Hepatocyte (in vitro differentiated cells): Measurements from ENCODE around the gene SLC30A7. TPM values are rescaled to one million over a fixed set of nuclear protein-coding genes. Genes with fewer than 3 reads are reported as not detected.

ENCODE experiments used
- DNase-seq: peaks from one replicate; pipeline ENCODE4 v3.0.0-alpha.2; 2016; ENCODE audit warnings: low spot score
- H2AFZ ChIP-seq: fragments of 200-600 bp; sonication (generic); 2 replicates; pipeline ENCODE4 v1.6.0; 2016; ENCODE audit warnings: antibody characterized with exemption, mild to moderate bottlenecking
- H3K27ac ChIP-seq: fragments of 200-600 bp; sonication (generic); 2 replicates; pipeline ENCODE4 v1.5.1; 2016; ENCODE audit warnings: mild to moderate bottlenecking
- H3K27me3 ChIP-seq: fragments of 200-600 bp; sonication (generic); 2 replicates; pipeline ENCODE4 v1.6.1; 2016
- H3K36me3 ChIP-seq: fragments of 200-600 bp; sonication (generic); replicated peaks from 2 replicates; pipeline ENCODE4 v1.5.1; 2016; ENCODE audit warnings: low read depth; ENCODE audit not compliant: insufficient read depth
- H3K4me1 ChIP-seq: fragments of 200-600 bp; sonication (generic); 2 replicates; pipeline ENCODE4 v1.5.1; 2016; ENCODE audit warnings: mild to moderate bottlenecking, moderate library complexity; ENCODE audit not compliant: insufficient read depth
- H3K4me2 ChIP-seq: fragments of 200-600 bp; sonication (generic); 2 replicates; pipeline ENCODE4 v1.6.0; 2016
- H3K4me3 ChIP-seq: fragments of 200-600 bp; sonication (generic); 2 replicates; pipeline ENCODE4 v1.5.1; 2016; ENCODE audit warnings: mild to moderate bottlenecking
- H3K79me2 ChIP-seq: fragments of 200-600 bp; sonication (generic); 2 replicates; pipeline ENCODE4 v1.6.0; 2017; ENCODE audit warnings: mild to moderate bottlenecking
- H3K9me2 ChIP-seq: fragments of 200-600 bp; sonication (generic); replicated peaks from 2 replicates; pipeline ENCODE4 v1.6.0; 2017; ENCODE audit warnings: mild to moderate bottlenecking; ENCODE audit not compliant: insufficient read depth
- H3K9me3 ChIP-seq: fragments of 200-600 bp; sonication (generic); 2 replicates; pipeline ENCODE4 v1.5.1; 2016; ENCODE audit warnings: low read depth, mild to moderate bottlenecking
- H4K20me1 ChIP-seq: fragments of 200-600 bp; sonication (generic); 2 replicates; pipeline ENCODE4 v1.6.0; 2016; ENCODE audit warnings: mild to moderate bottlenecking; ENCODE audit not compliant: insufficient read depth, poor library complexity, severe bottlenecking
- EZH2 ChIP-seq: fragments of 200-600 bp; sonication (generic); IDR thresholded peaks from 2 replicates; pipeline ENCODE4 v1.6.1; 2016; ENCODE audit warnings: antibody characterized with exemption, mild to moderate bottlenecking, borderline replicate concordance
- EZH2phosphoT487 ChIP-seq: fragments of 200-600 bp; sonication (generic); IDR thresholded peaks from one replicate; pipeline ENCODE4 v1.6.1; 2018; ENCODE audit warnings: antibody characterized with exemption, mild to moderate bottlenecking, low read depth, moderate library complexity; ENCODE audit not compliant: unreplicated experiment, severe bottlenecking
- WGBS: methylation state at CpG from one replicate; pipeline ENCODE4 v1.1.6; 2016; ENCODE audit warnings: low lambda C conversion rate; ENCODE audit errors: missing lambda C conversion rate; 5-methylcytosine and 5-hydroxymethylcytosine counted together
- polyA plus RNA-seq: library from polyadenylated mRNA; unstranded; fragments of >200 nt; fragmentation: Nextera tagmentation; extraction: Ambion mirVana; gene quantifications from 2 replicates; pipeline ENCODE4 v1.2.1, GENCODE V29; 2016
- total RNA-seq: library from RNA; depleted of rRNA; stranded (reverse); fragments of >200 nt; gene quantifications from 2 replicates; pipeline ENCODE4 v1.2.3, GENCODE V29; 2014
- TF ChIP-seq, protein P1 (sequence below): fragments of 200-600 bp; sonication (generic); IDR thresholded peaks from 2 replicates; pipeline ENCODE4 v1.5.1; 2016; ENCODE audit warnings: antibody characterized with exemption, mild to moderate bottlenecking; ENCODE audit not compliant: poor library complexity

The SLC30A7 gene
- total RNA-seq (39.9 and 61.9 TPM in 2 replicates), polyA plus RNA-seq (18.2 and 23.0 TPM in 2 replicates)

DNA sequence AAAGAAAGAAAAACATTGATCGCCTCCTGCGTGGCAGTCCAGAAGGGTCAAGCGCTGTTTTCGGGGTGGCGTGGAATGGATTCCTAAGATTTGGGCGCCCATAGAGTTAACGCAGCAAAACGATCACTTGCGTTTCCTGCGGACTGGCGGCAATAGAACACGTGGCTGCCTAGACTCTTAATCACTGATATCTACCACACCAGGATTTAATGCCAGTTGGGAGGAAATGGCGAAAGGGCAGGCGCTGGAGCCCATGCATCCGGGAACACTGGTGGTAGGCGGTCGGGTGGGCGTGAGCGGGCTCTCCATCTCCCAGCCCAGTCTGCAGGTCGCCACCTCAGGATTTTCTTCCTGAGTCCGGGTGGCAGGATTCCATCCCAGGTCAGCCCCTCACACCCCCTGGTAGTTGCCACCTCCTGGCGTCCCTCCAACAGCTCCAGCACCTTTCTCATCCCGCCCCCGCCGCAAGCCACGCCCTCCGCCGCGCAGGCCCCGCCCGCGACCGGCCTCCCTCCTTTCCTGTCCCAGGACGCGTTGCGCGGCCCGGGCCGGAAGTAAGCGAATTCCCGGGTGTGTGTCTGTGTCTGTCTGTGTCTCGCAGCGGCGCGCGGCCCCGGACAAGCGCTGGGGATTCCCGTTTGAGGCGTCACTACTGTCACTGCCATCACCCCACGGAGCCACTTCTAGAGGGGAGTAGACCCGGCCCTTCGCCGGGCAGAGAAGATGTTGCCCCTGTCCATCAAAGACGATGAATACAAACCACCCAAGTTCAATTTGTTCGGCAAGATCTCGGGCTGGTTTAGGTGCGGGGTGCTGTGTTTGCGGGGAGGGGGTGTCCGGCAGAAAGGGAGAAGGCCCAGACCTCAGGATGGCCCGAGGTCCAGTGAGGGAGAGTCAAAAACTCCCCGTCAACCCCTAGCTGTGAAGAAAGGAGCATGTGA, at the start of gene SLC30A7:
SLC30A7 (plus strand) TSS at position 551 of the 941 bp plus-strand sequence; CDS start at position 724, 173 bp downstream.
- TF ChIP-seq, protein P1, sequence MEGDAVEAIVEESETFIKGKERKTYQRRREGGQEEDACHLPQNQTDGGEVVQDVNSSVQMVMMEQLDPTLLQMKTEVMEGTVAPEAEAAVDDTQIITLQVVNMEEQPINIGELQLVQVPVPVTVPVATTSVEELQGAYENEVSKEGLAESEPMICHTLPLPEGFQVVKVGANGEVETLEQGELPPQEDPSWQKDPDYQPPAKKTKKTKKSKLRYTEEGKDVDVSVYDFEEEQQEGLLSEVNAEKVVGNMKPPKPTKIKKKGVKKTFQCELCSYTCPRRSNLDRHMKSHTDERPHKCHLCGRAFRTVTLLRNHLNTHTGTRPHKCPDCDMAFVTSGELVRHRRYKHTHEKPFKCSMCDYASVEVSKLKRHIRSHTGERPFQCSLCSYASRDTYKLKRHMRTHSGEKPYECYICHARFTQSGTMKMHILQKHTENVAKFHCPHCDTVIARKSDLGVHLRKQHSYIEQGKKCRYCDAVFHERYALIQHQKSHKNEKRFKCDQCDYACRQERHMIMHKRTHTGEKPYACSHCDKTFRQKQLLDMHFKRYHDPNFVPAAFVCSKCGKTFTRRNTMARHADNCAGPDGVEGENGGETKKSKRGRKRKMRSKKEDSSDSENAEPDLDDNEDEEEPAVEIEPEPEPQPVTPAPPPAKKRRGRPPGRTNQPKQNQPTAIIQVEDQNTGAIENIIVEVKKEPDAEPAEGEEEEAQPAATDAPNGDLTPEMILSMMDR = no peak
- TF ChIP-seq EZH2phosphoT487 (no peak), EZH2 (no peak)
- Histone ChIP-seq H3K27me3 (no peaks in the 10 kb centered on the region), H3K4me2 (peak within 1 kb of the TSS; percentile 89), H3K27ac (peak within 1 kb of the TSS; percentile 98), H3K4me3 (peak within 1 kb of the TSS; percentile 79), H3K9me2 (no peaks in the 10 kb centered on the region), H3K4me1 (peaks cover 23% of the 10 kb centered on the region), H4K20me1 (no peaks in the 10 kb centered on the region), H3K36me3 (peaks cover 2% of the 10 kb centered on the region), H2AFZ (peak within 1 kb of the TSS; percentile 86), H3K79me2 (peaks cover 62% of the 10 kb centered on the region), H3K9me3 (no peaks in the 10 kb centered on the region)
- DNase-seq = peak; percentile 97
- WGBS = 1% methylated on average over 49 of the region's 62 CpGs

GRCh38 chr1:100847361-100848082, 48.4 kb upstream of the SLC30A7 start:
- Histone ChIP-seq H3K9me3 (no peaks in the 10 kb centered on the region), H3K27ac (no peak overlapping the region), H3K79me2 (no peaks in the 10 kb centered on the region), H4K20me1 (no peaks in the 10 kb centered on the region), H3K27me3 (peaks cover 7% of the 10 kb centered on the region), H3K9me2 (no peaks in the 10 kb centered on the region), H3K4me1 (no peaks in the 10 kb centered on the region), H3K4me3 (no peak overlapping the region), H2AFZ (no peak overlapping the region), H3K36me3 (no peaks in the 10 kb centered on the region), H3K4me2 (peak overlapping the region; percentile 21)
- WGBS = 62% methylated on average over 2 of the region's 2 CpGs
- DNase-seq = no peak
- TF ChIP-seq, protein P1 = no peak
- TF ChIP-seq EZH2 (no peak), EZH2phosphoT487 (no peak)

- peaks cover 7% of the 10 kb centered on the region for H3K27me3 ChIP-seq
Measured at GRCh38 chr1:100851726-100852125, 44.2 kb upstream of the SLC30A7 start.

More at GRCh38 chr1:100851726-100852125, 44.2 kb upstream of the SLC30A7 start:
- no peak overlapping the region for H3K4me2 ChIP-seq
- no peaks in the 10 kb centered on the region for H4K20me1 ChIP-seq
- no peaks in the 10 kb centered on the region for H3K9me3 ChIP-seq
- no peak for DNase-seq
- no peak overlapping the region for H3K27ac ChIP-seq
- H3K36me3 ChIP-seq = no peaks in the 10 kb centered on the region
- H3K79me2 ChIP-seq = no peaks in the 10 kb centered on the region
- no peak overlapping the region for H2AFZ ChIP-seq
- no peaks in the 10 kb centered on the region for H3K9me2 ChIP-seq
- no peaks in the 10 kb centered on the region for H3K4me1 ChIP-seq
- 90% methylated on average over 5 of the region's 5 CpGs for WGBS
- no peak overlapping the region for H3K4me3 ChIP-seq
- TF ChIP-seq, protein P1 = no peak
- TF ChIP-seq EZH2 (no peak), EZH2phosphoT487 (no peak)
